ENCODE data around the gene THSD7A. TPM values are rescaled to one million over a fixed set of nuclear protein-coding genes. Genes with fewer than 3 reads are reported as not detected.

The THSD7A gene
- total and polyA plus RNA-seq, 2 of the 4 experiments (the other 2 are of a cell fraction): 0.02 to 0.18 TPM

GRCh38 chr7:11804621-11805020 lies 27.4 kb downstream of the THSD7A start:
- no peaks in the 10 kb centered on the region for H3K9me1 ChIP-seq (ENCODE audit: insufficient read depth, low read length)
- H4K5ac ChIP-seq (ENCODE audit: low read depth, low read length): no peak overlapping the region
- no peak overlapping the region for H3K9ac ChIP-seq (ENCODE audit: low read depth, low read length)
- no peak overlapping the region for H2BK120ac ChIP-seq (ENCODE audit: low read depth, low read length)
- no TSS peak for BruUV-seq (replicated peaks)
- no peak overlapping the region for H3K27ac ChIP-seq (ENCODE audit: insufficient read depth, low read length)
- H3K79me1 ChIP-seq (ENCODE audit: low read depth in 1 of 2, low read length in 2 of 2): no peaks in the 10 kb centered on the region
- H3K14ac ChIP-seq (replicated peaks; ENCODE audit: low read depth, low read length): no peak overlapping the region
- no peaks in the 10 kb centered on the region for H3K9me3 ChIP-seq (ENCODE audit: control insufficient read depth, insufficient read depth, low read length)
- H2AFZ ChIP-seq (replicated peaks; ENCODE audit: low read length, poor library complexity): no peak overlapping the region
- no peak overlapping the region for H3K4ac ChIP-seq (ENCODE audit: low read depth, low read length)
- CTCF ChIA-PET: interaction anchor here (0.9 kb wide), 1 partner anchor 43 kb away, joined by 3 read pairs; no protein-coding TSS in a partner anchor
- H4K20me1 ChIP-seq (ENCODE audit: insufficient read depth, low read length): no peaks in the 10 kb centered on the region
- H3K56ac ChIP-seq (ENCODE audit: extremely low read depth, insufficient read depth, low read length): no peak overlapping the region
- WGBS, 2 experiments (ENCODE audit: extremely low coverage in 2 of 2, insufficient read length in 1 of 2): no CpG with 5 or more reads among the region's 4 CpGs
- H3K4me3 ChIP-seq (ENCODE audit: insufficient read depth, low read depth, low read length): no peak overlapping the region
- no peak overlapping the region for H2AK5ac ChIP-seq (ENCODE audit: low read depth, low read length)
- in situ Hi-C loops (cut with MboI; ENCODE audit: low sequenced_read_pairs) (no loop called here), intact Hi-C loops (cut with micrococcal nuclease) (no loop called here), dilution Hi-C loops (cut with HindIII; ENCODE audit: low sequenced_read_pairs, unreplicated experiment) (no loop called here)
- no peaks in the 10 kb centered on the region for H3K36me3 ChIP-seq (ENCODE audit: control insufficient read depth, insufficient read depth, low read length)
- no peak overlapping the region for H2BK15ac ChIP-seq (ENCODE audit: low read depth, low read length)
- H3K4me2 ChIP-seq (ENCODE audit: low read depth, low read length): no peak overlapping the region
- no peak overlapping the region for H3K18ac ChIP-seq (ENCODE audit: low read depth, low read length)
- no peak for DNase-seq
- H2BK20ac ChIP-seq (ENCODE audit: low read depth, low read length): no peak overlapping the region
- POLR2A ChIA-PET (ENCODE audit: unreplicated experiment): no interaction called here
- no peak overlapping the region for H3K23ac ChIP-seq (ENCODE audit: low read depth, low read length)
- H2AK9ac ChIP-seq (replicated peaks; ENCODE audit: low read depth, low read length, poor library complexity): no peak overlapping the region
- ATAC-seq (ENCODE audit: low read depth): no peak
- no peak overlapping the region for H2BK5ac ChIP-seq (ENCODE audit: low read depth, low read length, poor library complexity, severe bottlenecking)
- no peaks in the 10 kb centered on the region for H3K27me3 ChIP-seq (ENCODE audit: control insufficient read depth, insufficient read depth, low read length)
- no peaks in the 10 kb centered on the region for H3K4me1 ChIP-seq (ENCODE audit: control insufficient read depth, insufficient read depth, low read length)
- H4K91ac ChIP-seq (ENCODE audit: insufficient read depth, low read depth, low read length): no peak overlapping the region
- H4K8ac ChIP-seq (ENCODE audit: low read depth in 2 of 2, low read length in 2 of 2): no peak overlapping the region
- TF ChIP-seq SMC3 (IDR thresholded peaks at IDR 0.05; ENCODE audit: low read depth, low read length) (no peak), RFX5 (IDR thresholded peaks at IDR 0.05; ENCODE audit: low read depth, low read length) (no peak), ELK1 (IDR thresholded peaks at IDR 0.05; ENCODE audit: borderline replicate concordance, low read depth, low read length) (no peak), FOS (IDR thresholded peaks at IDR 0.05; ENCODE audit: low read depth, low read length) (no peak), MXI1 (IDR thresholded peaks at IDR 0.05; ENCODE audit: borderline replicate concordance, low read depth, low read length) (no peak), NFE2L2 (IDR thresholded peaks at IDR 0.05; ENCODE audit: low read depth, low read length) (no peak), RAD21 (IDR thresholded peaks at IDR 0.05; ENCODE audit: low read length) (no peak), CHD1 (IDR thresholded peaks at IDR 0.05; ENCODE audit: low read depth, low read length) (no peak), MAZ (IDR thresholded peaks at IDR 0.05; ENCODE audit: borderline replicate concordance, low read depth, low read length) (no peak), BHLHE40 (IDR thresholded peaks at IDR 0.05; ENCODE audit: low read depth, low read length) (no peak), CEBPB (IDR thresholded peaks at IDR 0.05; ENCODE audit: low read depth, low read length) (no peak), POLR2A (IDR thresholded peaks at IDR 0.05; ENCODE audit: low read depth, low read length) (no peak), MAFK (IDR thresholded peaks at IDR 0.05; ENCODE audit: low read depth, low read length) (no peak), RCOR1 (IDR thresholded peaks at IDR 0.05; ENCODE audit: insufficient replicate concordance, low read length) (no peak)
- TF ChIP-seq, protein P1, sequence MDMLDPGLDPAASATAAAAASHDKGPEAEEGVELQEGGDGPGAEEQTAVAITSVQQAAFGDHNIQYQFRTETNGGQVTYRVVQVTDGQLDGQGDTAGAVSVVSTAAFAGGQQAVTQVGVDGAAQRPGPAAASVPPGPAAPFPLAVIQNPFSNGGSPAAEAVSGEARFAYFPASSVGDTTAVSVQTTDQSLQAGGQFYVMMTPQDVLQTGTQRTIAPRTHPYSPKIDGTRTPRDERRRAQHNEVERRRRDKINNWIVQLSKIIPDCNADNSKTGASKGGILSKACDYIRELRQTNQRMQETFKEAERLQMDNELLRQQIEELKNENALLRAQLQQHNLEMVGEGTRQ (IDR thresholded peaks at IDR 0.05; ENCODE audit: low read depth, low read length): no peak
- TF ChIP-seq, protein P2, sequence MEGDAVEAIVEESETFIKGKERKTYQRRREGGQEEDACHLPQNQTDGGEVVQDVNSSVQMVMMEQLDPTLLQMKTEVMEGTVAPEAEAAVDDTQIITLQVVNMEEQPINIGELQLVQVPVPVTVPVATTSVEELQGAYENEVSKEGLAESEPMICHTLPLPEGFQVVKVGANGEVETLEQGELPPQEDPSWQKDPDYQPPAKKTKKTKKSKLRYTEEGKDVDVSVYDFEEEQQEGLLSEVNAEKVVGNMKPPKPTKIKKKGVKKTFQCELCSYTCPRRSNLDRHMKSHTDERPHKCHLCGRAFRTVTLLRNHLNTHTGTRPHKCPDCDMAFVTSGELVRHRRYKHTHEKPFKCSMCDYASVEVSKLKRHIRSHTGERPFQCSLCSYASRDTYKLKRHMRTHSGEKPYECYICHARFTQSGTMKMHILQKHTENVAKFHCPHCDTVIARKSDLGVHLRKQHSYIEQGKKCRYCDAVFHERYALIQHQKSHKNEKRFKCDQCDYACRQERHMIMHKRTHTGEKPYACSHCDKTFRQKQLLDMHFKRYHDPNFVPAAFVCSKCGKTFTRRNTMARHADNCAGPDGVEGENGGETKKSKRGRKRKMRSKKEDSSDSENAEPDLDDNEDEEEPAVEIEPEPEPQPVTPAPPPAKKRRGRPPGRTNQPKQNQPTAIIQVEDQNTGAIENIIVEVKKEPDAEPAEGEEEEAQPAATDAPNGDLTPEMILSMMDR (conservative IDR thresholded peaks at IDR 0.05; ENCODE audit: low read depth, low read length): no peak

Data from IMR-90 (cell line).